OCI-LY1 (cell line): ENCODE data around the gene H1-8.

Source experiments
- H2AFZ ChIP-seq: fragments of 200-600 bp; sonication (generic), shearing (Covaris generic); 2 replicates; pipeline ENCODE4 v1.6.0; 2014; ENCODE audit warnings: antibody characterized with exemption, mild to moderate bottlenecking, low read length
- H3F3A ChIP-seq: fragments of 200-600 bp; sonication (generic), shearing (Covaris generic); 2 replicates; pipeline ENCODE4 v1.6.0; 2014; ENCODE audit warnings: mild to moderate bottlenecking, antibody characterized with exemption, low read length, moderate library complexity; ENCODE audit not compliant: insufficient read depth
- H3K27ac ChIP-seq: fragments of 200-600 bp; sonication (generic); 2 replicates; pipeline ENCODE4 v1.5.1; 2014; ENCODE audit warnings: low read length, mixed run types, mild to moderate bottlenecking, low read depth; ENCODE audit not compliant: poor library complexity, severe bottlenecking
- H3K27me3 ChIP-seq: fragments of 200-600 bp; sonication (generic); 2 replicates; pipeline ENCODE4 v1.6.0; 2014; ENCODE audit warnings: antibody characterized with exemption, mild to moderate bottlenecking, low read length, moderate library complexity; ENCODE audit not compliant: insufficient read depth
- H3K36me3 ChIP-seq: fragments of 200-600 bp; sonication (generic); 2 replicates; pipeline ENCODE4 v1.6.1; 2014; ENCODE audit warnings: mild to moderate bottlenecking, antibody characterized with exemption, low read length, moderate library complexity, mixed read lengths; ENCODE audit not compliant: insufficient read depth
- H3K4me1 ChIP-seq: fragments of 200-600 bp; sonication (generic); 2 replicates; pipeline ENCODE4 v1.5.1; 2014; ENCODE audit warnings: mild to moderate bottlenecking, low read length, moderate library complexity; ENCODE audit not compliant: insufficient read depth, severe bottlenecking
- H3K4me2 ChIP-seq: fragments of 200-600 bp; sonication (generic), shearing (Covaris generic); 2 replicates; pipeline ENCODE4 v1.6.1; 2014; ENCODE audit warnings: low read length
- H3K4me3 ChIP-seq: fragments of 200-600 bp; sonication (generic); 2 replicates; pipeline ENCODE4 v1.5.1; 2014; ENCODE audit warnings: low read length, low read depth, mild to moderate bottlenecking, mixed read lengths; ENCODE audit not compliant: poor library complexity, severe bottlenecking
- H3K79me2 ChIP-seq: fragments of 200-600 bp; shearing (Covaris generic); 2 replicates; pipeline ENCODE4 v1.6.1; 2016; ENCODE audit warnings: mixed run types, low read length, mixed read lengths; ENCODE audit not compliant: insufficient read depth
- H3K9ac ChIP-seq: fragments of 200-600 bp; sonication (generic), shearing (Covaris generic); 2 replicates; pipeline ENCODE4 v1.6.1; 2014; ENCODE audit warnings: mild to moderate bottlenecking, low read length, mixed read lengths
- H3K9me2 ChIP-seq: fragments of 200-600 bp; sonication (generic), shearing (Covaris generic); 2 replicates; pipeline ENCODE4 v1.6.1; 2014; ENCODE audit warnings: low read depth, mild to moderate bottlenecking, low read length, mixed read lengths
- H3K9me3 ChIP-seq: fragments of 200-600 bp; shearing (Covaris generic); 2 replicates; pipeline ENCODE4 v1.6.1; 2014; ENCODE audit warnings: low read length, mixed read lengths
- H4K20me1 ChIP-seq: fragments of 200-600 bp; sonication (generic), shearing (Covaris generic); 2 replicates; pipeline ENCODE4 v1.6.0; 2016; ENCODE audit warnings: mild to moderate bottlenecking, low read length; ENCODE audit not compliant: insufficient read depth
- CTCF ChIP-seq: fragments of 200-600 bp; sonication (generic), shearing (Covaris generic); IDR thresholded peaks from 2 replicates; pipeline ENCODE4 v1.5.1; 2017; ENCODE audit warnings: mild to moderate bottlenecking, antibody characterized with exemption, low read length, moderate library complexity, mixed read lengths
- EZH2 ChIP-seq: fragments of 200-600 bp; sonication (generic), shearing (Covaris generic); IDR thresholded peaks from 2 replicates; pipeline ENCODE4 v1.8.0; 2017; ENCODE audit warnings: borderline replicate concordance, mixed run types, mild to moderate bottlenecking, antibody characterized with exemption, low read length, moderate library complexity, mixed read lengths

Gene H1-8

DNA sequence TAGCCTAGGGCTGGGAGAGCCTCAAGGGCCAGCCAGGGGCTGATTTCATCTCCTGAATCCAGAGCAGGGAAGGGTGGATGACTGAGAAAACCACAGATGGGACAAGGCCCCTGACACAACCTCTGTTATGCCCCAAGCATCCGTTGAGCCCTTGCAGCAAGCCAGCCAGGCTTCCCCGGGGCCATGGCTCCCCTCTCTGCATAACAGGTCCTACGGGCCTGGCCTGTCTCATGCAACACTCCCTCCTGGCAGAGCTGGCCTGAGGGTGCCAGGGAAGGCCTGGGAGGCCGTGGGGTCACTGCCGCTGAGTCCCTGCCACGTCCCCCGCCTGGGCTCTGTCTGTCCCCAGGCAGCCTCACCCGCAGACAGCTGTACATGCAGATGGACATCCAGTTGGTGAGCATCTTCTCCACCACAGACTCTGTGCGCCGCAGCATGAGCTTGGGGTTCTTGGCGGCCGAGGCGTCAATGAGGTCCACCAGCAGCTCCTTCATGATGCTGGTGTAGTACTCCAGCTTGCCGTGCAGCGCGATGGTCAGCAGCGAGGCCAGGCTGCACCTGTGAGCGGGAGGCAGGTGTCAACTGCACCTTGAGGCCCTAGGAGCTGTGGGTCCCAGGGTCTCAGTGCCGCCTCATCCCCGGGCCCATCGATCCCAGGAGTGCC is 22.1 kb downstream of the H1-8 start:
- TF ChIP-seq EZH2 (no peak), CTCF (no peak)
- Histone ChIP-seq H3K9me2 (no peaks in the 10 kb centered on the region), H3K4me1 (no peaks in the 10 kb centered on the region), H2AFZ (no peak overlapping the region), H3K79me2 (no peaks in the 10 kb centered on the region), H3K9ac (no peak overlapping the region), H3F3A (no peaks in the 10 kb centered on the region), H3K4me2 (no peak overlapping the region), H3K4me3 (no peak overlapping the region), H3K27me3 (peaks cover 4% of the 10 kb centered on the region; the same call in 1 of the 2 replicates), H3K9me3 (no peaks in the 10 kb centered on the region), H3K27ac (no peak overlapping the region), H4K20me1 (no peaks in the 10 kb centered on the region), H3K36me3 (no peaks in the 10 kb centered on the region)

DNA sequence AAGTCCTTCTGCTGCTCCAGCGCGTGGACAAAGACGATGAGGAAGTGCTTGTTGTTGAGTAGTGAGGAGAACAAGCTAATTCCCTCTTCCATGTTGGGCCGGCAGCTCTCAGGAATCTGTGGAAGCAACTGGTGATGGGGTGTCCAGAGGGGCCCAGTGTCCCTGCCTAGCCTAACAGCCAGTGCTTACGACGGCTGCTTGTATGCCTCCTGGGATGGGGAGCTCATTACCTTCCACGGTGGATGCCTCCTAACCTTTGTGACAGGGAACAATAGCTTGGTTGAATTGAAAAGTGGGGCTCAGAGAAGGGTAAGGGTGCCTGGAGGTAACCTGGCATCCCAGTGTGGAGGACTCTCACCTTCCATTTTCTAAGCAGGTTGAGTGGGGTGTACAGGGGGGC is 22.9 kb downstream of the H1-8 start:
- no peaks in the 10 kb centered on the region for H4K20me1 ChIP-seq
- H3K36me3 ChIP-seq = no peaks in the 10 kb centered on the region
- H3F3A ChIP-seq = no peaks in the 10 kb centered on the region
- H3K4me3 ChIP-seq = no peak overlapping the region
- no peaks in the 10 kb centered on the region for H3K4me1 ChIP-seq
- no peak for TF ChIP-seq CTCF
- no peak for TF ChIP-seq EZH2
- no peak overlapping the region for H3K9ac ChIP-seq
- H3K4me2 ChIP-seq = no peak overlapping the region
- no peak overlapping the region for H2AFZ ChIP-seq
- no peaks in the 10 kb centered on the region for H3K79me2 ChIP-seq
- H3K27ac ChIP-seq = no peak overlapping the region
- no peaks in the 10 kb centered on the region for H3K9me3 ChIP-seq
- no peaks in the 10 kb centered on the region for H3K9me2 ChIP-seq
- H3K27me3 ChIP-seq = peaks cover 4% of the 10 kb centered on the region; the same call in 1 of the 2 replicates

GRCh38 chr3:129567176-129567705 is 24.3 kb downstream of the H1-8 start:
- no peaks in the 10 kb centered on the region for H3K36me3 ChIP-seq
- H2AFZ ChIP-seq = no peak overlapping the region
- TF ChIP-seq EZH2 (no peak), CTCF (no peak)

More at GRCh38 chr3:129567176-129567705, 24.3 kb downstream of the H1-8 start:
- no peak overlapping the region for H3K4me3 ChIP-seq
- no peaks in the 10 kb centered on the region for H4K20me1 ChIP-seq
- H3K9me2 ChIP-seq = no peaks in the 10 kb centered on the region
- H3K4me1 ChIP-seq = no peaks in the 10 kb centered on the region
- no peak overlapping the region for H3K27ac ChIP-seq
- no peaks in the 10 kb centered on the region for H3K79me2 ChIP-seq
- H3K9ac ChIP-seq = no peak overlapping the region
- no peaks in the 10 kb centered on the region for H3F3A ChIP-seq
- peaks cover 4% of the 10 kb centered on the region; the same call in 1 of the 2 replicates for H3K27me3 ChIP-seq
- no peaks in the 10 kb centered on the region for H3K9me3 ChIP-seq
- H3K4me2 ChIP-seq = no peak overlapping the region
